Gastroesophageal sphincter (tissue), 4 donors: Measurements from ENCODE around the gene DGUOK. TPM values are rescaled to one million over a fixed set of nuclear protein-coding genes. Genes with fewer than 3 reads are reported as not detected.

Source experiments
- ATAC-seq: fragments of 150-250 bp; one replicate; pipeline ENCODE4 v1.9.1; 2016; ENCODE audit warnings: mild to moderate bottlenecking, moderate library complexity
- H3K27ac ChIP-seq, 4 donors: fragments of 200-600 bp; sonication (generic) in 3 of 4; 1 replicate in 3 of 4; 2 replicates in 1 of 4; pipeline ENCODE4 v1.5.1; 2016 to 2019
- H3K27me3 ChIP-seq: fragments of 200-600 bp; sonication (generic); one replicate; pipeline ENCODE4 v1.5.1; 2019
- H3K36me3 ChIP-seq, 2 donors: fragments of 200-600 bp; sonication (generic); one replicate each; pipeline ENCODE4 v1.5.1; 2019; ENCODE audit warnings: control low read depth in 1 of 2
- H3K4me1 ChIP-seq, 3 donors: fragments of 200-600 bp; sonication (generic); 1 replicate in 2 of 3; 2 replicates in 1 of 3; pipeline ENCODE4 v1.5.1; 2016 to 2019; ENCODE audit warnings: control low read depth in 2 of 3
- H3K4me3 ChIP-seq, 2 donors: fragments of 200-600 bp; sonication (generic); one replicate each; pipeline ENCODE4 v1.5.1; 2019; ENCODE audit warnings: mild to moderate bottlenecking in 1 of 2, moderate library complexity in 1 of 2
- H3K9me3 ChIP-seq, 3 donors: fragments of 200-600 bp; sonication (generic); one replicate each; pipeline ENCODE4 v1.5.1; 2017 to 2019; ENCODE audit warnings: control low read depth in 2 of 3
- CTCF ChIP-seq, 4 experiments: fragments of 200-600 bp in 2 of 4; fragments of 450-650 bp in 2 of 4; sonication (generic) in 1 of 4; IDR thresholded peaks; one replicate each; pipeline ENCODE4 v1.5.1; 2017 to 2019; ENCODE audit warnings: antibody characterized with exemption in 4 of 4, mild to moderate bottlenecking in 2 of 4, moderate library complexity in 2 of 4
- EP300 ChIP-seq: sonication (generic); formaldehyde crosslinking; IDR thresholded peaks from one replicate; pipeline ENCODE4 v1.6.1; 2017; ENCODE audit warnings: antibody characterized with exemption, mild to moderate bottlenecking
- POLR2A ChIP-seq, 2 donors: fragments of 450-650 bp; IDR thresholded peaks; one replicate each; pipeline ENCODE4 v1.6.1; 2017; ENCODE audit warnings: antibody characterized with exemption in 2 of 2, mild to moderate bottlenecking in 2 of 2, moderate library complexity in 1 of 2
- POLR2AphosphoS5 ChIP-seq: sonication (generic); formaldehyde crosslinking; IDR thresholded peaks from one replicate; pipeline ENCODE4 v1.6.1; 2017; ENCODE audit warnings: antibody characterized with exemption
- WGBS, 2 donors: methylation state at CpG; one replicate each; pipeline ENCODE4 v1.1.5; 2018; ENCODE audit warnings: low coverage in 1 of 2; 5-methylcytosine and 5-hydroxymethylcytosine counted together
- total RNA-seq, 4 donors: library from RNA; depleted of rRNA; stranded (reverse); fragments of >200 nt; gene quantifications; one replicate each; pipeline ENCODE4 v1.1.0, GENCODE V29; 2016

The DGUOK gene
- total RNA-seq, 4 donors from 2014 or later = 32.6 to 61.3 (median 38.6) TPM

DNA sequence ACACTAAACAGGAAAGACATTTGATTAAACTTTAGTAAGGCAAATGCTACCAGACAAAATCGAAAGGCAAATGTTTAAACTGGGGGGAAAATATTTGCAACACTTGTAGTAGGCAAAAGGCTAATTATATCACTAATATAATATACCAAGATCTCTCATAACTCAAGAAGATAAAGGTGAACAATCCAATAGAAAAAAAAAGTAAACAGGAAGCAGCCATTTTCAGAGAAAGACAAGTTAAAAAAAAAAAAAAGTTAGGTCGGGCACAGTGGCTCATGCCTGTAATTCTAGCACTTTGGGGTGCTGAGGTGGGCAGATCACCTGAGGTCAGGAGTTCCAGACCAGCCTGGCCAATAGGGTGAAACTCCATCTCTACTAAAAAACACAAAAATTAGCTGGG lies 38.3 kb upstream of the DGUOK start:
- 9 to 59% methylated on average over 1 to 2 of the region's 2 CpGs for WGBS, 2 donors
- Histone ChIP-seq H3K27me3 (no peaks in the 10 kb centered on the region), H3K4me3 (no peak overlapping the region), H3K4me1 (peaks cover 5 to 56% (median 6%) of the 10 kb centered on the region in 3 donors), H3K36me3 (no peaks in the 10 kb centered on the region), H3K27ac (peak overlapping the region in 2 of 4 donors; percentile 91 to 93), H3K9me3 (no peaks in the 10 kb centered on the region)
- no peak for TF ChIP-seq POLR2A (IDR thresholded peaks at IDR 0.05)
- ATAC-seq = no peak

DNA sequence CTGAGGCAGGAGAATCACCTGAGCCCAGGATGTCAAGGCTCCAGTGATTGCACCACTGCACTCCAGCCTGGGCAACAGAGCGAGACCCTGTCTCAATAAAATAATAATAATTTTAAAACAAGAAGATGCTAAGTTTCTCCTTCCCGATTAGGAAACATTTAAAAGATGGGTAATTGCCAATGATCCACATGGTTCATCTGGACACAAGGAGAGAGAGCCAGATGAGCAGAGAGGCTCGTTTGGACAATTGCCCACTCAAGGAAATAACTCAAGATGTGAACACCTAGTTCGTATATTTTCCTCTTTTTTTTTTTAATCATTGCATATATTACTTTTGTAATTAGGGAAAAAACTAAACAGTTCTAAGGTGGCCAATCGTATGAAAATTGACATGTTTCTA lies 37.5 kb upstream of the DGUOK start:
- Histone ChIP-seq H3K4me3 (no peak overlapping the region), H3K36me3 (no peaks in the 10 kb centered on the region), H3K9me3 (no peaks in the 10 kb centered on the region), H3K27ac (peak overlapping the region in 2 of 4 donors; percentile 91 to 93), H3K27me3 (no peaks in the 10 kb centered on the region), H3K4me1 (peaks cover 5 to 56% (median 6%) of the 10 kb centered on the region in 3 donors)
- WGBS, 2 donors = 42 to 44% methylated on average over 5 of the region's 5 CpGs
- no peak for TF ChIP-seq CTCF (IDR thresholded peaks at IDR 0.05)
- TF ChIP-seq POLR2AphosphoS5 = no peak
- no peak for TF ChIP-seq POLR2A (IDR thresholded peaks at IDR 0.05)
- TF ChIP-seq EP300 = no peak
- no peak for ATAC-seq

- ATAC-seq = no peak
- H3K4me3 ChIP-seq = no peak overlapping the region
- H3K9me3 ChIP-seq = no peaks in the 10 kb centered on the region
- no peaks in the 10 kb centered on the region for H3K36me3 ChIP-seq
- H3K4me1 ChIP-seq = peaks cover 5 to 56% (median 6%) of the 10 kb centered on the region in 3 donors
- no peak for TF ChIP-seq POLR2A (IDR thresholded peaks at IDR 0.05)
- TF ChIP-seq CTCF (IDR thresholded peaks at IDR 0.05) = no peak
- TF ChIP-seq EP300 = no peak
- peak; percentile 17 for TF ChIP-seq POLR2AphosphoS5
- 43 to 71% methylated on average over 3 to 4 of the region's 9 CpGs for WGBS, 2 donors
- H3K27me3 ChIP-seq = no peaks in the 10 kb centered on the region
- peak overlapping the region; percentile 91 to 98 (median 96) for H3K27ac ChIP-seq
These were observed 36.2 kb upstream of the DGUOK start for GRCh38 chr2:73890301-73891092.

GRCh38 chr2:73891276-73891901 lies 35.3 kb upstream of the DGUOK start:
- no peaks in the 10 kb centered on the region for H3K9me3 ChIP-seq
- 88 to 96% methylated on average over 1 to 2 of the region's 5 CpGs for WGBS, 2 donors
- H3K4me3 ChIP-seq = no peak overlapping the region
- peaks cover 5 to 63% (median 6%) of the 10 kb centered on the region in 3 donors for H3K4me1 ChIP-seq
- no peak for TF ChIP-seq POLR2A (IDR thresholded peaks at IDR 0.05)
- TF ChIP-seq EP300 = no peak
- TF ChIP-seq POLR2AphosphoS5 = no peak
- TF ChIP-seq CTCF (IDR thresholded peaks at IDR 0.05) = no peak
- no peak for ATAC-seq
- no peaks in the 10 kb centered on the region for H3K27me3 ChIP-seq
- H3K36me3 ChIP-seq = no peaks in the 10 kb centered on the region
- peak overlapping the region; percentile 91 to 98 (median 96) for H3K27ac ChIP-seq

DNA sequence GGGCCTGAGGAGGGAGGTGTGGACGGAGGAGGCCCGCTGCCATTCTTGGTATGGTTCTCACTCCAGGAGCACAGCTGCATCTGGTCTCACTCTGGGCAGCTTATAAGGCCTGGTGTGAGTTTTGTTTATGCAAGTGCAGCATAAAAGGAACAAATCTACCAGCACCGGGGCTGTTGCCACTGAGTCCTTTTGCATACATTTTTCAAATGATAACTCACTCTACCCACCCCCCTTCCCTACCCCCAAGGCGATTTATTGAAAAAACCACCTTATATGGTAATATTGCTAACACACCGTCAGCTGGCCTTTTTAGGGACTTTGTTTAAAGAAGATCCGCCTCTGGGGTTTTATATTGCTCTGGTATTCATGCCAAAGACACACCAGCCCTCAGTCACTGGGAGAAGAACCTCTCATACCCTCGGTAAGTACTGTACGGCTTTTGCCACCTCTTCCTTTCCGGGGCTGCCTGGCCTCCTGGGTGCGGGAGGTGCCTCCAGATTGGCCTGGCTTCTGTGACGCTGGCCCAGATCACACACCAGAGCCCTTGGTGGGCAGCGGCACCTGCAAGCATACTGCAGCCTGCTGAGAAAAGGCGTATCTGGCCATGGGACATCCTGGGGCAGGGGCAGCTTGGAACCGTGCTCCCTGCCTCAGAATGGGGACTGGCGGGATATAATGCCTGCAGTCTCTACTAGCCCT lies 33.9 kb upstream of the DGUOK start, which contains the start of gene ACTG2:
ACTG2 (plus strand) TSS at position 378 of the 699 bp plus-strand sequence. CDS start 8,304 bp downstream, outside the sequence.
- ATAC-seq = peak; percentile 79
- TF ChIP-seq POLR2A (IDR thresholded peaks at IDR 0.05) (peak; percentile 93), EP300 (no peak), CTCF (IDR thresholded peaks at IDR 0.05) (no peak), POLR2AphosphoS5 (peak; percentile 98)
- Histone ChIP-seq H3K27ac (peak within 1 kb of the TSS; percentile 91 to 98 (median 96)), H3K36me3 (peaks cover 0 to 9% of the 10 kb centered on the region in 2 donors), H3K4me1 (peaks cover 5 to 68% (median 6%) of the 10 kb centered on the region in 3 donors), H3K4me3 (peak within 1 kb of the TSS; percentile 63 to 72), H3K27me3 (no peaks in the 10 kb centered on the region), H3K9me3 (no peaks in the 10 kb centered on the region)
- 29 to 40% methylated on average over 2 to 12 of the region's 15 CpGs for WGBS, 2 donors
